Fibroblast of lung (primary cell): ENCODE results near the gene RUNX2. TPM values are rescaled to one million over a fixed set of nuclear protein-coding genes. Genes with fewer than 3 reads are reported as not detected.

ENCODE experiments used
- DNase-seq, 2 donors: peaks; one replicate each; pipeline versions ENCODE4 v3.0.0 to v3.0.0-alpha.2; 2010; ENCODE audit warnings: low read depth in 2 of 2
- H2AFZ ChIP-seq: 2 replicates; pipeline ENCODE4 v1.5.1; 2012; ENCODE audit warnings: low read length, control low read depth, inconsistent platforms
- H3K27ac ChIP-seq: 2 replicates; pipeline ENCODE4 v1.5.1; 2011; ENCODE audit warnings: low read length, control low read depth; ENCODE audit not compliant: insufficient read depth
- H3K27me3 ChIP-seq: 2 replicates; pipeline ENCODE4 v1.5.1; 2011; ENCODE audit warnings: mild to moderate bottlenecking, low read length; ENCODE audit not compliant: control insufficient read depth, insufficient read depth
- H3K36me3 ChIP-seq: 2 replicates; pipeline ENCODE4 v1.5.1; 2011; ENCODE audit warnings: low read length; ENCODE audit not compliant: control insufficient read depth, insufficient read depth
- H3K4me1 ChIP-seq: 2 replicates; pipeline ENCODE4 v1.5.1; 2011; ENCODE audit warnings: low read length; ENCODE audit not compliant: control insufficient read depth, insufficient read depth; ENCODE audit errors: extremely low read depth
- H3K4me2 ChIP-seq: 2 replicates; pipeline ENCODE4 v1.5.1; 2011; ENCODE audit warnings: low read length, control low read depth; ENCODE audit not compliant: insufficient read depth; ENCODE audit errors: extremely low read depth
- H3K4me3 ChIP-seq, 4 experiments: fragments of 200-600 bp in 1 of 4; sonication (generic) in 1 of 4; replicated peaks in 1 of 4; 2 replicates each; pipeline ENCODE4 v1.5.1; 2011 to 2016; ENCODE audit warnings: low read length in 4 of 4, low read depth in 3 of 4, mild to moderate bottlenecking in 3 of 4, control low read depth in 2 of 4, inconsistent platforms in 1 of 4, mixed read lengths in 1 of 4; ENCODE audit not compliant: insufficient read depth in 1 of 4; ENCODE audit errors: control extremely low read depth in 1 of 4
- H3K79me2 ChIP-seq: 2 replicates; pipeline ENCODE4 v1.5.1; 2012; ENCODE audit warnings: mild to moderate bottlenecking, low read length, inconsistent platforms; ENCODE audit not compliant: control insufficient read depth, insufficient read depth
- H3K9ac ChIP-seq: 2 replicates; pipeline ENCODE4 v1.5.1; 2011; ENCODE audit warnings: mild to moderate bottlenecking, low read length, control low read depth; ENCODE audit not compliant: insufficient read depth
- H3K9me3 ChIP-seq: 2 replicates; pipeline ENCODE4 v1.5.1; 2012; ENCODE audit warnings: low read depth, low read length; ENCODE audit not compliant: control insufficient read depth, insufficient read depth
- H4K20me1 ChIP-seq: 2 replicates; pipeline ENCODE4 v1.5.1; 2011; ENCODE audit warnings: low read length; ENCODE audit not compliant: control insufficient read depth, insufficient read depth; ENCODE audit errors: extremely low read depth
- EZH2 ChIP-seq: IDR thresholded peaks from 2 replicates; pipeline ENCODE4 v1.5.1; 2012; ENCODE audit warnings: low read length, control low read depth, mild to moderate bottlenecking; ENCODE audit errors: missing control alignments
- polyA plus RNA-seq, 2 donors: library from polyadenylated mRNA; depleted of rRNA in 1 of 2; stranded (reverse) in 1 of 2; unstranded in 1 of 2; fragments of >200 nt; gene quantifications; 2 replicates each; pipeline ENCODE4 v1.2.1, GENCODE V29; 2011 to 2012; ENCODE audit warnings: missing spikeins in 1 of 2
- total RNA-seq: library from RNA; depleted of rRNA; stranded (reverse); fragments of >200 nt; gene quantifications from 2 replicates; pipeline ENCODE4 v1.2.1, GENCODE V29; 2014
- TF ChIP-seq, protein P1 (sequence below), 2 donors: IDR thresholded peaks in 1 of 2; conservative IDR thresholded peaks in 1 of 2; 1 replicate in 1 of 2; 2 replicates in 1 of 2; pipeline ENCODE4 v1.5.1; 2011 to 2012; ENCODE audit warnings: low read length in 2 of 2, control low read depth in 1 of 2, inconsistent platforms in 1 of 2, low read depth in 1 of 2, mild to moderate bottlenecking in 1 of 2

Gene RUNX2
- total and polyA plus RNA-seq, 2 donors (not counting 1 experiment from before 2014, with no cell fraction given): 2.5 to 4.5 TPM

DNA sequence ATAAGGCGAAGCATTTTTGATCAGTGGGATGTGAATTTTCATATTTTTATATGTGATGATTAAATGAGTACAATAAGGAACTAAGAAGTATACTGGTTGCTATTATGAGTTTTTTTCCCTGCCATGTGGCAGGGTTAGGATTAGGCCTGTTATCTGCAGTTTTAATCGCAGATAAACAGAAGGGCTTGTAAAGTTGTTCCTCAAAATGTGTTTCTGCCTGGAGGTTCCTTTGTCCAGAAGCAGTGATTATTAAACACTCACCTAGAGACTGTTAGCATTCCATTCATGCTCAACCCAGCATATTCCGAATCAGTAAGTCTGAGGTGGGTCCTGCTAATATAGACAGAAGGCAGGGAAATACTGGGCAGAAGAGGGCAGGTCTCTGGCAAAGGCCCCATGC lies 371.5 kb downstream of the RUNX2 start:
- H2AFZ ChIP-seq: no peak overlapping the region
- no peaks in the 10 kb centered on the region for H3K79me2 ChIP-seq
- no peak overlapping the region for H3K9ac ChIP-seq
- no peak for TF ChIP-seq EZH2
- TF ChIP-seq, protein P1, sequence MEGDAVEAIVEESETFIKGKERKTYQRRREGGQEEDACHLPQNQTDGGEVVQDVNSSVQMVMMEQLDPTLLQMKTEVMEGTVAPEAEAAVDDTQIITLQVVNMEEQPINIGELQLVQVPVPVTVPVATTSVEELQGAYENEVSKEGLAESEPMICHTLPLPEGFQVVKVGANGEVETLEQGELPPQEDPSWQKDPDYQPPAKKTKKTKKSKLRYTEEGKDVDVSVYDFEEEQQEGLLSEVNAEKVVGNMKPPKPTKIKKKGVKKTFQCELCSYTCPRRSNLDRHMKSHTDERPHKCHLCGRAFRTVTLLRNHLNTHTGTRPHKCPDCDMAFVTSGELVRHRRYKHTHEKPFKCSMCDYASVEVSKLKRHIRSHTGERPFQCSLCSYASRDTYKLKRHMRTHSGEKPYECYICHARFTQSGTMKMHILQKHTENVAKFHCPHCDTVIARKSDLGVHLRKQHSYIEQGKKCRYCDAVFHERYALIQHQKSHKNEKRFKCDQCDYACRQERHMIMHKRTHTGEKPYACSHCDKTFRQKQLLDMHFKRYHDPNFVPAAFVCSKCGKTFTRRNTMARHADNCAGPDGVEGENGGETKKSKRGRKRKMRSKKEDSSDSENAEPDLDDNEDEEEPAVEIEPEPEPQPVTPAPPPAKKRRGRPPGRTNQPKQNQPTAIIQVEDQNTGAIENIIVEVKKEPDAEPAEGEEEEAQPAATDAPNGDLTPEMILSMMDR (conservative IDR thresholded peaks at IDR 0.05 in 1 of 2, IDR thresholded peaks at IDR 0.05 in 1 of 2; ENCODE audit: low read depth in 1 of 2, low read length in 2 of 2): no peak
- no peak overlapping the region for H3K4me2 ChIP-seq
- H3K4me3 ChIP-seq: no peak overlapping the region
- peaks cover 10% of the 10 kb centered on the region for H3K4me1 ChIP-seq
- no peak for DNase-seq
- no peak overlapping the region for H3K27ac ChIP-seq
- no peaks in the 10 kb centered on the region for H4K20me1 ChIP-seq
- no peaks in the 10 kb centered on the region for H3K36me3 ChIP-seq
- H3K9me3 ChIP-seq: no peaks in the 10 kb centered on the region
- H3K27me3 ChIP-seq: no peaks in the 10 kb centered on the region

DNA sequence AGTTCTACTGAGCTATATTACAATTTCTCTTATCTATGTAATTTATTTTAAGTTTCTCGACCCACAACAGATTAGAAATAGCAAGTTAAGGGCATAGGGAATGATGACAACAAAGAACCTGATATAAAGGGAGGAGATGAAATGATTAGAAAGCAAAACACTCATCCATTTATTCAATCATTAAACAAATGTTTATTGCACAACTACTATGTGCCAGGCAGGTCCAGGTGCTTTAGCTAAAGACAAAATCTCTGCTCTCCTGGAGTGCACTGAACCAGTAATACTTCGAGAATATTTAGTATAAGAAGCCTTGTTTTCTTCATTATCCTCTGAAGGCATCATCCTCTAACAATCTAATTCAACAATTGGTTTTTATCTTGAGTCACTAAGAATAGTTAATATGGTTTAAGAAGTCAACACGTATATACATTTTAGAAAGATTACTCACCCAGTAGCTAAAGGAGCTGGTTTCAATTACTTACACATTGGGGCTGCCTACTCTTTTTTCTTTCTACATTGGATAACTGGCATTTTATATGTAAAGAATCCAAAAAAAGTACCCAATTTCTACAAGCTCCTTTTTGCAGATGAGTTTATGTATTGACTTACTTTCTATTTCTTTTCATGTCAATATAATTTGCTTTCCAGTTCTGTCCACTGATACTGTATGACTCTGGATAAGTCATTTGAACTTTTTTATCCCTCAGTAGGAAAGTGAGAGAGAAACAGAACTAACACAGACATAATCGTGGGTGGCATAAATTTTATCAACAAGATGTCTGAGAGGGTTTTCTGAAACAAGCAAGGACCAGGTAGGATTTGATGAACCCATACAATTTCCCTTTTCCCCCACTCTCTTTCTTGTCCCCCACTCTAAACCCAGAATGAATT lies 375.0 kb downstream of the RUNX2 start:
- Histone ChIP-seq H3K36me3 (no peaks in the 10 kb centered on the region), H3K4me2 (no peak overlapping the region), H3K9me3 (no peaks in the 10 kb centered on the region), H3K9ac (no peak overlapping the region), H3K4me3 (no peak overlapping the region), H3K4me1 (peaks cover 3% of the 10 kb centered on the region), H2AFZ (no peak overlapping the region), H3K27ac (no peak overlapping the region), H3K27me3 (no peaks in the 10 kb centered on the region), H3K79me2 (no peaks in the 10 kb centered on the region), H4K20me1 (no peaks in the 10 kb centered on the region)
- TF ChIP-seq, protein P1 (conservative IDR thresholded peaks at IDR 0.05 in 1 of 2, IDR thresholded peaks at IDR 0.05 in 1 of 2; ENCODE audit: low read depth in 1 of 2, low read length in 2 of 2): no peak
- no peak for TF ChIP-seq EZH2
- peak; percentile 42 to 78 for DNase-seq

DNA sequence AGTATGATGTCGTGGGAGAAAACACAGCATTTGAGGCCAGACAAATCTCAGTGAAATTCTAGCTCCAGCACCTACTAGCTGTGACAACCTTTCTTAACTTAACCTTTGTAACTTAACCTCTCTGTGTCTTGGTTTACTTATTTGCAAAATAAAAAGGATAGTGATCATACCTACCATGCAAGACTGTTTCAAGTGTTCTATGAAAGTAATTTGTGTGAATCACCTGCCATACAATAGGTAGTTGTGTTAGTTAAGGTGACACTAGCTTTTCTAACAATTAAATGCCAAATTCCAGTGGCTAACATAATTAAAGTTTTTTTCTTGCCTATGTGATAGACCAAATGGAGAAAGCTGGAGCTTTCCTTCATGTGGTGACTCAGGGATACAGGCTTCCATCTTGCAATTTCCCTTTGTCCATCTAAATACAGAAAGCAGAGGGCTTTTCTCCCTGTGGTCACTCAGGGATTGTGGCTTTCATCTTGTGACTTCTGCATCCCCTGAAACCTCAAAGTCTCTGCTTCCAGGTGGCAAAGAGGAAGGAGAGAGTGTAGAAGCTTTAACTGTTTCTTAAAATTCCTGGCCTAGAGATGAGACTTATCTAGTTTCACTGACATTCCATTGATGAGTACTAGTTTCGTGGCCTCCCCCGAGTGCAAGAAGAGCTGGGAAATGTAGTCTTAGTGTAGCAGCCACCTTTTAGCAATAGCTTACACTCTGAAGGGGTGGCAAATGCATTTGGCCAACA lies 376.1 kb downstream of the RUNX2 start:
- Histone ChIP-seq H3K36me3 (no peaks in the 10 kb centered on the region), H4K20me1 (no peaks in the 10 kb centered on the region), H3K9ac (no peak overlapping the region), H3K27ac (no peak overlapping the region), H2AFZ (no peak overlapping the region), H3K4me1 (peaks cover 3% of the 10 kb centered on the region), H3K27me3 (no peaks in the 10 kb centered on the region), H3K79me2 (no peaks in the 10 kb centered on the region), H3K9me3 (no peaks in the 10 kb centered on the region), H3K4me2 (no peak overlapping the region), H3K4me3 (no peak overlapping the region)
- no peak for TF ChIP-seq EZH2
- TF ChIP-seq, protein P1 (conservative IDR thresholded peaks at IDR 0.05 in 1 of 2, IDR thresholded peaks at IDR 0.05 in 1 of 2; ENCODE audit: low read depth in 1 of 2, low read length in 2 of 2): no peak
- DNase-seq: peak in 1 of 2 donors; percentile 35
